ENCODE results near the gene MSMP. TPM values are rescaled to one million over a fixed set of nuclear protein-coding genes. Genes with fewer than 3 reads are reported as not detected.

The MSMP gene
- total and polyA plus RNA-seq, 2 experiments from 2014 or later: 0.81 TPM; not detected in 1

DNA sequence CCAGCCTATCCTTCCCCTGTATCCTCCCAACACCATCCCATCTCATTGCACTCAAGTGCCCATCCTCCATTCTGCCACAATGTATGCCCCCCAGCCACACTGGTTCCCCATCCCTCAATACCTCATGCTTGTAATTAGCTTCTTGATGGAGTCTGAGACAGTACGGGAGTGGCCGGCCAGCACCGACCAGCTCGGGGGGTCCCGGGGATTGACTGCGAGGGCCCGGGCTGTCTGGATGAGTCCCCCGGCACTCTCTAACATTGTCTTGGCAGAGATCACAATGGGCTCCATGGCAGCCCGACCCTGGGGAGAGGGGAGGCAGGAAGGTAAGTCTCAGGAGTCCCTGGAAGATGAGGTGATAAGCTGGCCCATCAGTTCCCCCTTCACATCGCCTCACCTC lies 47.1 kb downstream of the MSMP start (continued):
- TF ChIP-seq, protein P1, sequence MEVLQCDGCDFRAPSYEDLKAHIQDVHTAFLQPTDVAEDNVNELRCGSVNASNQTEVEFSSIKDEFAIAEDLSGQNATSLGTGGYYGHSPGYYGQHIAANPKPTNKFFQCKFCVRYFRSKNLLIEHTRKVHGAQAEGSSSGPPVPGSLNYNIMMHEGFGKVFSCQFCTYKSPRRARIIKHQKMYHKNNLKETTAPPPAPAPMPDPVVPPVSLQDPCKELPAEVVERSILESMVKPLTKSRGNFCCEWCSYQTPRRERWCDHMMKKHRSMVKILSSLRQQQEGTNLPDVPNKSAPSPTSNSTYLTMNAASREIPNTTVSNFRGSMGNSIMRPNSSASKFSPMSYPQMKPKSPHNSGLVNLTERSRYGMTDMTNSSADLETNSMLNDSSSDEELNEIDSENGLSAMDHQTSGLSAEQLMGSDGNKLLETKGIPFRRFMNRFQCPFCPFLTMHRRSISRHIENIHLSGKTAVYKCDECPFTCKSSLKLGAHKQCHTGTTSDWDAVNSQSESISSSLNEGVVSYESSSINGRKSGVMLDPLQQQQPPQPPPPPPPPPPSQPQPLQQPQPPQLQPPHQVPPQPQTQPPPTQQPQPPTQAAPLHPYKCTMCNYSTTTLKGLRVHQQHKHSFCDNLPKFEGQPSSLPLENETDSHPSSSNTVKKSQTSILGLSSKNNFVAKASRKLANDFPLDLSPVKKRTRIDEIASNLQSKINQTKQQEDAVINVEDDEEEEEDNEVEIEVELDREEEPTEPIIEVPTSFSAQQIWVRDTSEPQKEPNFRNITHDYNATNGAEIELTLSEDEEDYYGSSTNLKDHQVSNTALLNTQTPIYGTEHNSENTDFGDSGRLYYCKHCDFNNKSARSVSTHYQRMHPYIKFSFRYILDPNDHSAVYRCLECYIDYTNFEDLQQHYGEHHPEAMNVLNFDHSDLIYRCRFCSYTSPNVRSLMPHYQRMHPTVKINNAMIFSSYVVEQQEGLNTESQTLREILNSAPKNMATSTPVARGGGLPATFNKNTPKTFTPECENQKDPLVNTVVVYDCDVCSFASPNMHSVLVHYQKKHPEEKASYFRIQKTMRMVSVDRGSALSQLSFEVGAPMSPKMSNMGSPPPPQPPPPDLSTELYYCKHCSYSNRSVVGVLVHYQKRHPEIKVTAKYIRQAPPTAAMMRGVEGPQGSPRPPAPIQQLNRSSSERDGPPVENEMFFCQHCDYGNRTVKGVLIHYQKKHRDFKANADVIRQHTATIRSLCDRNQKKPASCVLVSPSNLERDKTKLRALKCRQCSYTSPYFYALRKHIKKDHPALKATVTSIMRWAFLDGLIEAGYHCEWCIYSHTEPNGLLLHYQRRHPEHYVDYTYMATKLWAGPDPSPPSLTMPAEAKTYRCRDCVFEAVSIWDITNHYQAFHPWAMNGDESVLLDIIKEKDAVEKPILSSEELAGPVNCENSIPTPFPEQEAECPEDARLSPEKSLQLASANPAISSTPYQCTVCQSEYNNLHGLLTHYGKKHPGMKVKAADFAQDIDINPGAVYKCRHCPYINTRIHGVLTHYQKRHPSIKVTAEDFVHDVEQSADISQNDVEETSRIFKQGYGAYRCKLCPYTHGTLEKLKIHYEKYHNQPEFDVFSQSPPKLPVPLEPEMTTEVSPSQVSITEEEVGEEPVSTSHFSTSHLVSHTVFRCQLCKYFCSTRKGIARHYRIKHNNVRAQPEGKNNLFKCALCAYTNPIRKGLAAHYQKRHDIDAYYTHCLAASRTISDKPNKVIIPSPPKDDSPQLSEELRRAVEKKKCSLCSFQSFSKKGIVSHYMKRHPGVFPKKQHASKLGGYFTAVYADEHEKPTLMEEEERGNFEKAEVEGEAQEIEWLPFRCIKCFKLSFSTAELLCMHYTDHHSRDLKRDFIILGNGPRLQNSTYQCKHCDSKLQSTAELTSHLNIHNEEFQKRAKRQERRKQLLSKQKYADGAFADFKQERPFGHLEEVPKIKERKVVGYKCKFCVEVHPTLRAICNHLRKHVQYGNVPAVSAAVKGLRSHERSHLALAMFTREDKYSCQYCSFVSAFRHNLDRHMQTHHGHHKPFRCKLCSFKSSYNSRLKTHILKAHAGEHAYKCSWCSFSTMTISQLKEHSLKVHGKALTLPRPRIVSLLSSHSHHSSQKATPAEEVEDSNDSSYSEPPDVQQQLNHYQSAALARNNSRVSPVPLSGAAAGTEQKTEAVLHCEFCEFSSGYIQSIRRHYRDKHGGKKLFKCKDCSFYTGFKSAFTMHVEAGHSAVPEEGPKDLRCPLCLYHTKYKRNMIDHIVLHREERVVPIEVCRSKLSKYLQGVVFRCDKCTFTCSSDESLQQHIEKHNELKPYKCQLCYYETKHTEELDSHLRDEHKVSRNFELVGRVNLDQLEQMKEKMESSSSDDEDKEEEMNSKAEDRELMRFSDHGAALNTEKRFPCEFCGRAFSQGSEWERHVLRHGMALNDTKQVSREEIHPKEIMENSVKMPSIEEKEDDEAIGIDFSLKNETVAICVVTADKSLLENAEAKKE (CRISPR knock-in tag; IDR thresholded peaks at IDR 0.05): no peak

DNA sequence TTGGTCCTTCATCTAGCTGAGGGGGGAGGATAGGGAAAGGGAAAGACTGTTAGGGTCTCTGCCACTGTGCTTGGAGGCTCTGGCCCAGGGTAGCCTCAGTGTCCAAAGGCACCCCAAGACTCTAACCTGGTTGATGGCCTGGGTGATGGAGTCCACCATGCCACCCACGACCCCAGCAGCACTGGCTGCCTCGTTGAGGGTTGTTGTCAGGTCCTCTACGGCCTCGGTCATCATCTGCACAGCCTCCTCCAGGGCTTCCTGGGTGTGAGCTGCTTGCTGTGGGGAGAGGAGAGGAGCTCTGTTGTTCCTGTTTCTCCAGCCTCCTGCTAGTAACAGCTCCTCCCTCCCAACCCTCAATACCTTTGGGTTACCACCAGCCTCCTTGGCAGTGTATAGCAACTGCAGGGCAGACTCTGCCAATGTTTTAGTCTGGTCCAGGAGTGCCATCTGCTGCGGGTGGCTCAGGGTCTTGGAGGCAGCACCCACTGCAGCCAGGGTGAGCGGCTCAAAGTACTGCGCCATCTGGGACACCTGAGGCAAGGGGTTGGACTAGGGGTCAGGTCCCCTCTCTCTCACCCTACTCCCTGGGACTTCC lies 48.1 kb downstream of the MSMP start:
- no peak overlapping the region for H3K27ac ChIP-seq (ENCODE audit: low read depth)
- TF ChIP-seq CREB1 (CRISPR knock-in tag; IDR thresholded peaks at IDR 0.05; ENCODE audit: low read depth) (no peak), JUNB (IDR thresholded peaks at IDR 0.05; ENCODE audit: unreplicated experiment) (no peak), POLR2AphosphoS5 (IDR thresholded peaks at IDR 0.05; ENCODE audit: low read depth) (no peak), ZNF114 (CRISPR knock-in tag; IDR thresholded peaks at IDR 0.05) (no peak)
- TF ChIP-seq, protein P1 (CRISPR knock-in tag; IDR thresholded peaks at IDR 0.05): no peak

More for the DNA sequence above, 48.1 kb downstream of the MSMP start:
- Histone ChIP-seq H3K9me2 (ENCODE audit: insufficient read depth) (no peaks in the 10 kb centered on the region), H3K27me3 (ENCODE audit: insufficient read depth) (no peaks in the 10 kb centered on the region), H4K20me1 (replicated peaks; ENCODE audit: insufficient read depth) (no peaks in the 10 kb centered on the region), H3K36me3 (ENCODE audit: insufficient read depth) (peaks cover 30% of the 10 kb centered on the region), H2AFZ (no peak overlapping the region), H3K4me2 (no peak overlapping the region), H3K4me3 (no peak overlapping the region), H3F3A (replicated peaks; ENCODE audit: low read depth) (no peaks in the 10 kb centered on the region), H3K4me1 (ENCODE audit: insufficient read depth) (no peaks in the 10 kb centered on the region), H3K79me2 (replicated peaks; ENCODE audit: insufficient read depth) (no peaks in the 10 kb centered on the region)
- ATAC-seq (no peak), DNase-seq (ENCODE audit: low spot score) (no peak)
- Mint-ChIP-seq H3K9me3 (no peaks in the 10 kb centered on the region), H3K4me3 (no peak overlapping the region), H3K27me3 (ENCODE audit: insufficient read depth, low read depth, poor library complexity) (peaks cover 6% of the 10 kb centered on the region), H3K27ac (no peak overlapping the region), H3K36me3 (ENCODE audit: low read depth) (peaks cover 50% of the 10 kb centered on the region), H3K4me1 (no peaks in the 10 kb centered on the region)

Data from GM23338 (cell line).